PC-9 (cell line): Measurements from ENCODE around the gene MIP.

ENCODE experiments used
- CTCF ChIP-seq: fragments of 200-600 bp; sonication (generic); conservative IDR thresholded peaks from 2 replicates; pipeline ENCODE4 v1.6.1; 2017; ENCODE audit warnings: mixed run types, antibody characterized with exemption, mild to moderate bottlenecking, moderate library complexity
- EZH2 ChIP-seq: fragments of 200-600 bp; sonication (generic); IDR thresholded peaks from 2 replicates; pipeline ENCODE4 v1.8.0; 2017; ENCODE audit warnings: antibody characterized with exemption, low read depth

- TF ChIP-seq CTCF, result peak; percentile 41; the same call in 1 of the 2 replicates
- TF ChIP-seq EZH2, result no peak
Measured at GRCh38 chr12:56468216-56469006, 14.0 kb upstream of the MIP start, which contains the start of gene SPRYD4.
